HCT116 (cell line): ENCODE results near the gene GAMT. TPM values are rescaled to one million over a fixed set of nuclear protein-coding genes. Genes with fewer than 3 reads are reported as not detected.

Source experiments
- ATAC-seq: fragments of 200-7000 bp; cut with Tn5 transposase; 2 replicates; pipeline ENCODE4 v1.9.1; 2020; ENCODE audit warnings: mild to moderate bottlenecking, moderate library complexity
- BruUV-seq: library from RNA; stranded (reverse); fragments of 400-500 nt; replicated peaks from 2 replicates; lab custom pipeline; 2021; lab: Mats Ljungman, UMichigan
- CTCF ChIA-PET: fragments of 300-600 bp; sonication (Branson Sonifier 250); formaldehyde crosslinking; loops from one replicate; lab custom pipeline; 2021; ENCODE audit warnings: antibody characterized with exemption; lab: Charles Lee
- POLR2A ChIA-PET: fragments of 300-600, 350-600 bp; sonication (Branson Sonifier 250); formaldehyde crosslinking; loops from one replicate; lab custom pipeline; 2021; ENCODE audit warnings: antibody characterized with exemption; lab: Charles Lee
- RAD21 ChIA-PET, 2 experiments: fragments of 300-600 bp; sonication (Branson Sonifier 250); formaldehyde crosslinking; loops; one replicate each; lab custom pipeline; 2023; ENCODE audit warnings: low total read pairs in 2 of 2; ENCODE audit not compliant: uncharacterized antibody in 2 of 2, unreplicated experiment in 2 of 2, low non-redundant PET in 1 of 2; lab: Charles Lee
- DNase-seq: peaks from one replicate; pipeline ENCODE4 v3.0.0-alpha.2; 2010; ENCODE audit warnings: low read depth, low spot score
- H2AFZ ChIP-seq: fragments of 200-600 bp; shearing (Covaris generic), sonication (generic); 2 replicates; pipeline ENCODE4 v1.6.1; 2017; ENCODE audit warnings: low read depth, mixed run types, mixed read lengths, antibody characterized with exemption, low read length; ENCODE audit not compliant: poor library complexity, severe bottlenecking
- H3K27ac ChIP-seq: 2 replicates; pipeline ENCODE4 v1.5.1; 2012; ENCODE audit warnings: low read depth, low read length
- H3K27me3 ChIP-seq: fragments of 200-600 bp; sonication (generic); 2 replicates; pipeline ENCODE4 v1.6.1; 2016; ENCODE audit warnings: mixed run types, low read length, mixed read lengths; ENCODE audit not compliant: insufficient read depth
- H3K36me3 ChIP-seq, 2 experiments: fragments of 200-500 bp in 1 of 2; fragments of 200-600 bp in 1 of 2; sonication (Bioruptor generic) in 1 of 2; sonication (generic) in 1 of 2; 2 replicates each; pipeline versions ENCODE4 v1.5.1 to v1.6.1; 2014 to 2016; ENCODE audit warnings: low read length in 2 of 2, inconsistent platforms in 1 of 2, mixed read lengths in 1 of 2, mixed run types in 1 of 2; ENCODE audit not compliant: insufficient read depth in 2 of 2, control insufficient read depth in 1 of 2
- H3K4me1 ChIP-seq, 2 experiments: fragments of 200-600 bp in 1 of 2; sonication (generic) in 1 of 2; 2 replicates each; pipeline versions ENCODE4 v1.5.1 to v1.6.1; 2012 to 2017; ENCODE audit warnings: low read length in 2 of 2, inconsistent platforms in 1 of 2, mild to moderate bottlenecking in 1 of 2, mixed read lengths in 1 of 2, mixed run types in 1 of 2, moderate library complexity in 1 of 2; ENCODE audit not compliant: insufficient read depth in 2 of 2, control insufficient read depth in 1 of 2
- H3K4me2 ChIP-seq: fragments of 200-600 bp; sonication (generic); 2 replicates; pipeline ENCODE4 v1.6.1; 2017; ENCODE audit warnings: mixed run types, low read length, mixed read lengths
- H3K4me3 ChIP-seq, 2 experiments: fragments of 200-600 bp in 1 of 2; sonication (generic) in 1 of 2; replicated peaks in 1 of 2; 2 replicates each; pipeline ENCODE4 v1.5.1; 2011 to 2016; ENCODE audit warnings: low read length in 2 of 2, control low read depth in 1 of 2, low read depth in 1 of 2, mild to moderate bottlenecking in 1 of 2, mixed read lengths in 1 of 2, mixed run types in 1 of 2
- H3K79me2 ChIP-seq: fragments of 200-600 bp; sonication (generic); 2 replicates; pipeline ENCODE4 v1.6.1; 2017; ENCODE audit warnings: mild to moderate bottlenecking, mixed run types, low read length, moderate library complexity, mixed read lengths; ENCODE audit not compliant: insufficient read depth
- H3K9ac ChIP-seq: fragments of 200-600 bp; sonication (generic); 2 replicates; pipeline ENCODE4 v1.6.1; 2016; ENCODE audit warnings: low read length, mixed read lengths
- H3K9me2 ChIP-seq: fragments of 200-600 bp; sonication (generic), shearing (Covaris generic); 2 replicates; pipeline ENCODE4 v1.6.1; 2017; ENCODE audit warnings: mixed run types, mild to moderate bottlenecking, moderate library complexity; ENCODE audit not compliant: insufficient read depth
- H3K9me3 ChIP-seq, 2 experiments: fragments of 200-500 bp in 1 of 2; fragments of 200-600 bp in 1 of 2; sonication (Bioruptor generic) in 1 of 2; sonication (generic) in 1 of 2; 2 replicates each; pipeline ENCODE4 v1.6.1; 2014 to 2017; ENCODE audit warnings: low read length in 2 of 2, mixed read lengths in 2 of 2, inconsistent platforms in 1 of 2, low read depth in 1 of 2, mild to moderate bottlenecking in 1 of 2, mixed run types in 1 of 2, moderate library complexity in 1 of 2; ENCODE audit not compliant: control insufficient read depth in 1 of 2, insufficient read depth in 1 of 2
- H4K20me1 ChIP-seq: fragments of 200-600 bp; sonication (generic), shearing (Covaris generic); 2 replicates; pipeline ENCODE4 v1.6.1; 2017; ENCODE audit warnings: mixed run types, mild to moderate bottlenecking, moderate library complexity; ENCODE audit not compliant: insufficient read depth
- CBX3 ChIP-seq: IDR thresholded peaks from 2 replicates; pipeline ENCODE4 v1.6.1; 2012; ENCODE audit warnings: low read depth
- CTCF ChIP-seq, 3 experiments: fragments of 200-600 bp in 1 of 3; sonication (generic) in 1 of 3; IDR thresholded peaks in 2 of 3; conservative IDR thresholded peaks in 1 of 3; 2 replicates each; pipeline ENCODE4 v1.5.1; 2012 to 2017; ENCODE audit warnings: low read depth in 2 of 3, low read length in 2 of 3, antibody characterized with exemption in 1 of 3, borderline replicate concordance in 1 of 3, control low read depth in 1 of 3, mild to moderate bottlenecking in 1 of 3, mixed read lengths in 1 of 3, mixed run types in 1 of 3, moderate library complexity in 1 of 3; ENCODE audit not compliant: insufficient read depth in 1 of 3
- EZH2 ChIP-seq: fragments of 200-600 bp; sonication (generic); IDR thresholded peaks from 2 replicates; pipeline ENCODE4 v1.6.1; 2017; ENCODE audit warnings: antibody characterized with exemption, mixed run types
- MAX ChIP-seq: IDR thresholded peaks from 2 replicates; pipeline ENCODE4 v1.6.1; 2012
- POLR2AphosphoS5 ChIP-seq: IDR thresholded peaks from 2 replicates; pipeline ENCODE4 v1.6.1; 2011; ENCODE audit warnings: mild to moderate bottlenecking, low read depth, low read length, moderate library complexity
- RAD21 ChIP-seq: IDR thresholded peaks from 2 replicates; pipeline ENCODE4 v1.6.1; 2012; ENCODE audit warnings: low read depth, mild to moderate bottlenecking
- REST ChIP-seq: IDR thresholded peaks from 2 replicates; pipeline ENCODE4 v1.6.1; 2012; ENCODE audit warnings: low read depth
- SIN3A ChIP-seq: IDR thresholded peaks from 2 replicates; pipeline ENCODE4 v1.6.1; 2012; ENCODE audit warnings: low read depth
- SP1 ChIP-seq: IDR thresholded peaks from 2 replicates; pipeline ENCODE4 v1.6.1; 2012; ENCODE audit warnings: low read depth
- SRF ChIP-seq: IDR thresholded peaks from 2 replicates; pipeline ENCODE4 v1.6.1; 2012; ENCODE audit warnings: low read depth
- TCF7L2 ChIP-seq: IDR thresholded peaks from 2 replicates; pipeline ENCODE4 v1.7.0; 2011; ENCODE audit warnings: borderline replicate concordance, inconsistent platforms; ENCODE audit not compliant: insufficient read depth, insufficient read length; ENCODE audit errors: extremely low read depth
- YY1 ChIP-seq: IDR thresholded peaks from 2 replicates; pipeline ENCODE4 v1.6.1; 2011; ENCODE audit warnings: low read length, low read depth, moderate library complexity, mild to moderate bottlenecking; ENCODE audit not compliant: insufficient replicate concordance; ENCODE audit errors: extremely low read depth
- ZBTB33 ChIP-seq: IDR thresholded peaks from 2 replicates; pipeline ENCODE4 v1.6.1; 2011; ENCODE audit warnings: mild to moderate bottlenecking, low read length, moderate library complexity; ENCODE audit not compliant: insufficient replicate concordance; ENCODE audit errors: extremely low read depth
- ZFX ChIP-seq: fragments of 450-650 bp; IDR thresholded peaks from 2 replicates; pipeline ENCODE4 v1.6.1; 2017
- ZNF274 ChIP-seq: fragments of 200-500 bp; sonication (Bioruptor generic); IDR thresholded peaks from 2 replicates; pipeline ENCODE4 v1.6.1; 2014; ENCODE audit warnings: mild to moderate bottlenecking, low read depth, low read length, inconsistent platforms
- intact Hi-C: fragments of 100-400 bp; cut with micrococcal nuclease; formaldehyde crosslinking; loops from 2 replicates; pipeline ENCODE4 v1.10.0; 2022
- total RNA-seq: library from RNA; stranded (reverse); gene quantifications from one replicate; pipeline ENCODE4 v1.2.1, GENCODE V29; 2021; ENCODE audit not compliant: unreplicated experiment

GAMT gene
- total RNA-seq, 1 experiment from 2014 or later = 102 TPM

GRCh38 chr19:1429750-1430149 is 28.4 kb upstream of the GAMT start:
- H3K27me3 ChIP-seq = no peaks in the 10 kb centered on the region
- H3K9me3 ChIP-seq = no peaks in the 10 kb centered on the region
- no peak overlapping the region for H2AFZ ChIP-seq
- no peaks in the 10 kb centered on the region for H3K9me2 ChIP-seq
- ChIA-PET POLR2A (no interaction called here), CTCF (no interaction called here), RAD21 (no interaction called here)
- no peak overlapping the region for H3K4me3 ChIP-seq
- H3K79me2 ChIP-seq = peaks cover 68% of the 10 kb centered on the region
- H3K27ac ChIP-seq = no peak overlapping the region
- ATAC-seq (0 out of 2 replicates have a peak, but pooled peaks have one; percentile 10), DNase-seq (no peak)
- intact Hi-C loops = no loop called here
- no peaks in the 10 kb centered on the region for H3K4me1 ChIP-seq
- H3K36me3 ChIP-seq = peaks cover 38 to 71% of the 10 kb centered on the region in 2 experiments; a peak in 3 of 4 replicates
- no peak overlapping the region for H3K9ac ChIP-seq
- no peak overlapping the region for H3K4me2 ChIP-seq
- no TSS peak for BruUV-seq
- TF ChIP-seq SRF (no peak), RAD21 (no peak), EZH2 (no peak), ZFX (no peak), SP1 (no peak), SIN3A (no peak), YY1 (no peak), REST (no peak), TCF7L2 (no peak), MAX (no peak), CBX3 (no peak), ZNF274 (no peak), POLR2AphosphoS5 (no peak), CTCF (IDR thresholded peaks at IDR 0.05 in 2 of 3, conservative IDR thresholded peaks at IDR 0.05 in 1 of 3; ENCODE audit: borderline replicate concordance in 1 of 3, insufficient read depth in 1 of 3, low read depth in 2 of 3, low read length in 2 of 3) (no peak), ZBTB33 (no peak)
- H4K20me1 ChIP-seq = no peaks in the 10 kb centered on the region
